Astrocyte (in vitro differentiated cells and primary cell): Measurements from ENCODE around the gene UGT2A1. TPM values are rescaled to one million over a fixed set of nuclear protein-coding genes. Genes with fewer than 3 reads are reported as not detected.

Experiments
- DNase-seq: peaks from one replicate; pipeline ENCODE4 v3.0.0-alpha.2; 2010; ENCODE audit warnings: low read depth
- FAIRE-seq: peaks from 2 replicates; lab custom pipeline; 2011; peaks lifted over from hg19 to GRCh38; lab: Jason Lieb, UNC
- H2AFZ ChIP-seq: 2 replicates; pipeline ENCODE4 v1.6.0; 2012; ENCODE audit warnings: low read depth, low read length, inconsistent platforms
- H3K27ac ChIP-seq: 2 replicates; pipeline ENCODE4 v1.5.1; 2011; ENCODE audit warnings: low read depth, low read length, inconsistent platforms
- H3K27me3 ChIP-seq: 2 replicates; pipeline ENCODE4 v1.6.0; 2011; ENCODE audit warnings: low read length, inconsistent platforms; ENCODE audit not compliant: insufficient read depth
- H3K36me3 ChIP-seq: 2 replicates; pipeline ENCODE4 v1.5.1; 2011; ENCODE audit warnings: low read length, inconsistent platforms; ENCODE audit not compliant: insufficient read depth
- H3K4me1 ChIP-seq: 2 replicates; pipeline ENCODE4 v1.5.1; 2011; ENCODE audit warnings: low read length, inconsistent platforms; ENCODE audit not compliant: insufficient read depth
- H3K4me2 ChIP-seq: 2 replicates; pipeline ENCODE4 v1.6.0; 2012; ENCODE audit warnings: low read length, inconsistent platforms
- H3K4me3 ChIP-seq: 2 replicates; pipeline ENCODE4 v1.5.1; 2011; ENCODE audit warnings: low read depth, mild to moderate bottlenecking, low read length, inconsistent platforms; ENCODE audit not compliant: insufficient read depth
- H3K79me2 ChIP-seq: 2 replicates; pipeline ENCODE4 v1.6.0; 2012; ENCODE audit warnings: mild to moderate bottlenecking, low read length, inconsistent platforms; ENCODE audit not compliant: insufficient read depth
- H3K9ac ChIP-seq: 2 replicates; pipeline ENCODE4 v1.6.0; 2012; ENCODE audit warnings: mild to moderate bottlenecking, low read length, inconsistent platforms
- H3K9me3 ChIP-seq: 2 replicates; pipeline ENCODE4 v1.5.1; 2012; ENCODE audit warnings: low read depth, mild to moderate bottlenecking, low read length, inconsistent platforms; ENCODE audit not compliant: insufficient read depth
- H4K20me1 ChIP-seq: 2 replicates; pipeline ENCODE4 v1.6.0; 2012; ENCODE audit warnings: low read length, inconsistent platforms; ENCODE audit not compliant: insufficient read depth
- H3K27ac Mint-ChIP-seq: one replicate; pipeline ENCODE4 v1.8.0; 2021; ENCODE audit warnings: mild to moderate bottlenecking, mixed read lengths; ENCODE audit not compliant: unreplicated experiment
- H3K27me3 Mint-ChIP-seq: one replicate; pipeline ENCODE4 v1.8.0; 2021; ENCODE audit warnings: low read depth, mixed read lengths; ENCODE audit not compliant: unreplicated experiment
- H3K36me3 Mint-ChIP-seq: one replicate; pipeline ENCODE4 v1.8.0; 2021; ENCODE audit warnings: low read depth, mixed read lengths; ENCODE audit not compliant: unreplicated experiment
- H3K4me1 Mint-ChIP-seq: one replicate; pipeline ENCODE4 v1.8.0; 2021; ENCODE audit warnings: low read depth, mixed read lengths; ENCODE audit not compliant: unreplicated experiment
- H3K4me3 Mint-ChIP-seq: one replicate; pipeline ENCODE4 v1.8.0; 2021; ENCODE audit warnings: mild to moderate bottlenecking, moderate library complexity, mixed read lengths; ENCODE audit not compliant: unreplicated experiment
- H3K9me3 Mint-ChIP-seq: one replicate; pipeline ENCODE4 v1.8.0; 2021; ENCODE audit warnings: mild to moderate bottlenecking, mixed read lengths; ENCODE audit not compliant: unreplicated experiment
- CTCF ChIP-seq: IDR thresholded peaks from 2 replicates; pipeline ENCODE4 v1.5.1; 2011; ENCODE audit warnings: low read depth, mild to moderate bottlenecking, inconsistent platforms, low read length, moderate library complexity; ENCODE audit not compliant: insufficient read depth
- EZH2 ChIP-seq: IDR thresholded peaks from 2 replicates; pipeline ENCODE4 v1.6.1; 2012; ENCODE audit warnings: mild to moderate bottlenecking, low read length, inconsistent platforms; ENCODE audit not compliant: insufficient read depth
- total RNA-seq: library from RNA; stranded (reverse); gene quantifications from 2 replicates; pipeline ENCODE4 v1.2.1, GENCODE V29; 2021

Gene UGT2A1
- total RNA-seq, 1 donor from 2014 or later = not detected

- H3K27ac ChIP-seq = no peak overlapping the region
- Mint-ChIP-seq H3K27me3 (no peaks in the 10 kb centered on the region), H3K9me3 (no peaks in the 10 kb centered on the region), H3K4me1 (no peaks in the 10 kb centered on the region), H3K4me3 (no peak overlapping the region), H3K27ac (no peak overlapping the region), H3K36me3 (no peaks in the 10 kb centered on the region)
- TF ChIP-seq CTCF (no peak), EZH2 (no peak)
- no peaks in the 10 kb centered on the region for H4K20me1 ChIP-seq
- H3K4me3 ChIP-seq = no peak overlapping the region
- no peak overlapping the region for H2AFZ ChIP-seq
- DNase-seq (no peak), FAIRE-seq (no peak)
- H3K27me3 ChIP-seq = no peaks in the 10 kb centered on the region
- no peak overlapping the region for H3K4me2 ChIP-seq
- no peaks in the 10 kb centered on the region for H3K4me1 ChIP-seq
- H3K9me3 ChIP-seq = no peaks in the 10 kb centered on the region
- no peaks in the 10 kb centered on the region for H3K79me2 ChIP-seq
- no peaks in the 10 kb centered on the region for H3K36me3 ChIP-seq
- H3K9ac ChIP-seq = no peak overlapping the region
Observed at GRCh38 chr4:69640289-69640688, 12.8 kb downstream of the UGT2A1 start.

- Histone ChIP-seq H3K4me2 (no peak within 1 kb of the TSS), H3K9ac (no peak within 1 kb of the TSS), H3K4me1 (no peaks in the 10 kb centered on the region), H2AFZ (no peak within 1 kb of the TSS), H3K79me2 (no peaks in the 10 kb centered on the region), H3K27ac (no peak within 1 kb of the TSS), H3K27me3 (no peaks in the 10 kb centered on the region), H3K36me3 (no peaks in the 10 kb centered on the region), H3K9me3 (no peaks in the 10 kb centered on the region), H3K4me3 (no peak within 1 kb of the TSS), H4K20me1 (no peaks in the 10 kb centered on the region)
- DNase-seq (no peak), FAIRE-seq (no peak)
- H3K4me3 Mint-ChIP-seq = no peak within 1 kb of the TSS
- H3K27me3 Mint-ChIP-seq = no peaks in the 10 kb centered on the region
- H3K9me3 Mint-ChIP-seq = no peaks in the 10 kb centered on the region
- no peak within 1 kb of the TSS for H3K27ac Mint-ChIP-seq
- H3K36me3 Mint-ChIP-seq = no peaks in the 10 kb centered on the region
- H3K4me1 Mint-ChIP-seq = no peaks in the 10 kb centered on the region
- no peak for TF ChIP-seq CTCF
- no peak for TF ChIP-seq EZH2
Observed at GRCh38 chr4:69639542-69639941, 13.5 kb downstream of the UGT2A1 start, which contains the start of gene UGT2A2. Gene UGT2A2, minus strand, starts transcription at chr4:69639642. Its CDS starts 2 bp downstream, at chr4:69639640.

DNA sequence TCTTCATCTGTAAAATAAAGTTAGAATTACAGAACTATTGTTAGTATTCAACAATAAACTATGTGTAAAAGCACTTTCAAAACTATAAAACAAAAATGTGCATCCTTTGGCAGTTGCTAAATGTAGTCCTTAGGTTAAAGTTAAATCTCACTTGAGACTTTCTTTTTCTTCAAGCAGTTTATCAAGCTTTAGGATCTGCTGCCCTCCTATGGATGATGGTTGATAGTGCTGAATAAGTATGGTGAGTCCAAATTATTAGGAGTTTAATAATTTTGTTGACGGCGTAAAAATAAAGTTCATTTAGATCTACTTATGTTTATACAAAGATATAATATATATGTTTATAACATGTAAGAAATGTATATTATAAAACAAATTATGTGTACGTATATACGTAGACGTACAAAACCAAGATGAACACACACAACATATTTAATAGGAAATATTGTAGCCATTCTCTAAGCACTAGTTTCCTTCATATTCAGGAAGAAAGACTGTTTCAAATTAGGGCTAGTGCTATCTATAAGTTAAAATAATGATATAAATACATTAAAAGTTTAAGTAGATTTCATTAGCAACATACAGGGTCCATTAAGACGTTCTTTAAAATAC is 35.9 kb downstream of the UGT2A1 start:
- H3K4me2 ChIP-seq = no peak overlapping the region
- no peaks in the 10 kb centered on the region for H3K27me3 Mint-ChIP-seq
- H3K36me3 Mint-ChIP-seq = peaks cover 3% of the 10 kb centered on the region
- no peak overlapping the region for H3K4me3 Mint-ChIP-seq
- no peak for FAIRE-seq
- H3K4me1 Mint-ChIP-seq = no peaks in the 10 kb centered on the region
- no peak overlapping the region for H3K27ac ChIP-seq
- peaks cover 11% of the 10 kb centered on the region for H3K9me3 Mint-ChIP-seq
- H2AFZ ChIP-seq = no peak overlapping the region
- no peaks in the 10 kb centered on the region for H3K9me3 ChIP-seq
- H3K4me3 ChIP-seq = no peak overlapping the region
- H3K36me3 ChIP-seq = no peaks in the 10 kb centered on the region
- H3K27me3 ChIP-seq = no peaks in the 10 kb centered on the region
- no peak overlapping the region for H3K9ac ChIP-seq
- no peak for TF ChIP-seq EZH2
- TF ChIP-seq CTCF = peak; percentile 63
- DNase-seq = peak; percentile 38
- no peaks in the 10 kb centered on the region for H3K4me1 ChIP-seq
- no peaks in the 10 kb centered on the region for H3K79me2 ChIP-seq
- H3K27ac Mint-ChIP-seq = no peak overlapping the region
- H4K20me1 ChIP-seq = no peaks in the 10 kb centered on the region
